Colonic mucosa (tissue), 4 donors: Measurements from ENCODE around the gene CDK11A. TPM values are rescaled to one million over a fixed set of nuclear protein-coding genes. Genes with fewer than 3 reads are reported as not detected.

Experiments used
- DNase-seq: peaks from one replicate; pipeline ENCODE4 v3.0.0-alpha.2; 2020
- H3K27ac ChIP-seq: fragments of 200-600 bp; one replicate; pipeline ENCODE4 v1.8.0; 2021
- H3K27me3 ChIP-seq: fragments of 200-600 bp; one replicate; pipeline ENCODE4 v1.8.0; 2021
- H3K36me3 ChIP-seq: fragments of 200-600 bp; one replicate; pipeline ENCODE4 v1.8.0; 2021
- H3K4me1 ChIP-seq: fragments of 200-600 bp; one replicate; pipeline ENCODE4 v1.8.0; 2021; ENCODE audit warnings: mild to moderate bottlenecking
- H3K4me3 ChIP-seq: fragments of 200-600 bp; one replicate; pipeline ENCODE4 v1.8.0; 2021
- H3K9ac ChIP-seq, 2 donors: one replicate each; pipeline ENCODE4 v1.7.0; 2013; ENCODE audit warnings: control low read depth in 2 of 2, low read depth in 2 of 2, low read length in 2 of 2
- H3K9me3 ChIP-seq: fragments of 200-600 bp; one replicate; pipeline ENCODE4 v1.8.0; 2021
- intact Hi-C: fragments of 100-400 bp; cut with DNase I; formaldehyde crosslinking; loops from one replicate; pipeline ENCODE4 v1.14.1; 2022
- total RNA-seq, 2 donors: library from RNA; stranded (reverse); fragmentation: NEBNext Ultra II Directional in 1 of 2; extraction: Animal tissue kit (Norgen Biotek cat#: 25700) in 1 of 2; gene quantifications; one replicate each; pipeline ENCODE4 v1.2.1, GENCODE V29; 2021
- TF ChIP-seq, protein P1 (sequence below): fragments of 200-600 bp; IDR thresholded peaks from one replicate; pipeline ENCODE4 v1.8.0; 2022; ENCODE audit warnings: antibody characterized with exemption, mild to moderate bottlenecking
- donor health status: healthy.
- donor health status: DM: no; HTN: no; CAD: no.
- donor health status: DM: no; HTN: no; CAD: no.

Gene CDK11A
- total RNA-seq, 2 donors from 2014 or later = 52.2 to 58.5 TPM

DNA sequence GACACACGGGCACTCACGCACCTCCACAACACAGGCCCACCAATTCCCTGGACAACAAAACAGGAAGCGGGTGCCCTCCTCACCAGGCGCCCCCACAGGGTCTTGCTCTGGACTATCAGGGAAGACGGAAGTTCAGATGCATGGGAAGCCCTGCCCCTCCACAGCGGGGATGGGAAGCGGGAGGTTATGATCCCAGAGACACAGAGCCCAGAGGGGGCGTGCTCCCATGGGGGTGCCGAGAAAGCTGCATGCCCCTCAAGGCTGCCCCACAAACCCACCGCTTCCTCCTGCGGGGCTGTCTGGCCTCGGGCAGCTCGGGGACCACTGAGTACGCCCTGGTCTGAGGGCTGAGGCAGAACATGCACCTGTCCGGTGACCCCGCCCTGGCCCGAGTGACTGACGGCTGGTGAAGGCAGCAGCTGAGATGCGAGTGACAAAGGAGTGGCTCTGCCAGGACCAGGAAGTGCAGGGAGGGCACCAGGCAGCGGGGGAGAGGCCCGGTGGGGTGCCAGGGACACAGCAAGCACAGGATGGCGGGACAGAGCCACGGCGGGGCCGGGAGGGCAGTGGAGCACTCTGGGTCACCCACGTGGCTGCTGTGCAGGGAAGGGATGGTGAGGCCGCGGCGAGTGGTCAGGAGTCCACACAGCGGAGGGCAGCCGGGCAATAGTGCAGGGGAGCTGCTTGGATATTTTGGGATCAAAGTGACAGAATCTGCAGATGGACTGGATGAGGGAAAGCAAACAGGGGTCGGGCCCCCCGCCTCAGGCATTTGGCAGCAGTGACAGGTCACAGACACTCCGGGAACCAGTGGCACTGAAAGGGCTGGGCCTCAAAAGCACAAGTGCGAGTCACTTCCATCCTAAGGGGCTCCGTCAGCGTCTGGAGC lies 35.5 kb upstream of the CDK11A start:
- H3K9ac ChIP-seq = peak overlapping the region; percentile 60 to 94
- peak overlapping the region; percentile 0 for H3K4me3 ChIP-seq
- peaks cover 16% of the 10 kb centered on the region for H3K4me1 ChIP-seq
- no peaks in the 10 kb centered on the region for H3K27me3 ChIP-seq
- peak; percentile 77 for DNase-seq
- peaks cover 15% of the 10 kb centered on the region for H3K36me3 ChIP-seq
- TF ChIP-seq, protein P1, sequence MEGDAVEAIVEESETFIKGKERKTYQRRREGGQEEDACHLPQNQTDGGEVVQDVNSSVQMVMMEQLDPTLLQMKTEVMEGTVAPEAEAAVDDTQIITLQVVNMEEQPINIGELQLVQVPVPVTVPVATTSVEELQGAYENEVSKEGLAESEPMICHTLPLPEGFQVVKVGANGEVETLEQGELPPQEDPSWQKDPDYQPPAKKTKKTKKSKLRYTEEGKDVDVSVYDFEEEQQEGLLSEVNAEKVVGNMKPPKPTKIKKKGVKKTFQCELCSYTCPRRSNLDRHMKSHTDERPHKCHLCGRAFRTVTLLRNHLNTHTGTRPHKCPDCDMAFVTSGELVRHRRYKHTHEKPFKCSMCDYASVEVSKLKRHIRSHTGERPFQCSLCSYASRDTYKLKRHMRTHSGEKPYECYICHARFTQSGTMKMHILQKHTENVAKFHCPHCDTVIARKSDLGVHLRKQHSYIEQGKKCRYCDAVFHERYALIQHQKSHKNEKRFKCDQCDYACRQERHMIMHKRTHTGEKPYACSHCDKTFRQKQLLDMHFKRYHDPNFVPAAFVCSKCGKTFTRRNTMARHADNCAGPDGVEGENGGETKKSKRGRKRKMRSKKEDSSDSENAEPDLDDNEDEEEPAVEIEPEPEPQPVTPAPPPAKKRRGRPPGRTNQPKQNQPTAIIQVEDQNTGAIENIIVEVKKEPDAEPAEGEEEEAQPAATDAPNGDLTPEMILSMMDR = no peak
- peak overlapping the region; percentile 82 for H3K27ac ChIP-seq
- intact Hi-C loops = no loop called here
- no peaks in the 10 kb centered on the region for H3K9me3 ChIP-seq

- Histone ChIP-seq H3K27me3 (no peaks in the 10 kb centered on the region), H3K9me3 (no peaks in the 10 kb centered on the region), H3K27ac (peak overlapping the region; percentile 82), H3K36me3 (peaks cover 15% of the 10 kb centered on the region), H3K4me3 (peak overlapping the region; percentile 0), H3K4me1 (peaks cover 16% of the 10 kb centered on the region), H3K9ac (peak overlapping the region; percentile 60 to 94)
- intact Hi-C loops = no loop called here
- peak; percentile 97 for DNase-seq
- TF ChIP-seq, protein P1 = no peak
Observed at GRCh38 chr1:1758692-1759455, 34.7 kb upstream of the CDK11A start.

GRCh38 chr1:1758059-1758621 lies 34.0 kb upstream of the CDK11A start:
- DNase-seq = no peak
- TF ChIP-seq, protein P1 = no peak
- intact Hi-C loops = no loop called here
- peaks cover 15% of the 10 kb centered on the region for H3K36me3 ChIP-seq
- H3K27ac ChIP-seq = peak overlapping the region; percentile 82
- no peaks in the 10 kb centered on the region for H3K9me3 ChIP-seq
- no peaks in the 10 kb centered on the region for H3K27me3 ChIP-seq
- H3K4me3 ChIP-seq = no peak overlapping the region
- H3K4me1 ChIP-seq = peaks cover 16% of the 10 kb centered on the region
- H3K9ac ChIP-seq = peak overlapping the region; percentile 61 to 94

DNA sequence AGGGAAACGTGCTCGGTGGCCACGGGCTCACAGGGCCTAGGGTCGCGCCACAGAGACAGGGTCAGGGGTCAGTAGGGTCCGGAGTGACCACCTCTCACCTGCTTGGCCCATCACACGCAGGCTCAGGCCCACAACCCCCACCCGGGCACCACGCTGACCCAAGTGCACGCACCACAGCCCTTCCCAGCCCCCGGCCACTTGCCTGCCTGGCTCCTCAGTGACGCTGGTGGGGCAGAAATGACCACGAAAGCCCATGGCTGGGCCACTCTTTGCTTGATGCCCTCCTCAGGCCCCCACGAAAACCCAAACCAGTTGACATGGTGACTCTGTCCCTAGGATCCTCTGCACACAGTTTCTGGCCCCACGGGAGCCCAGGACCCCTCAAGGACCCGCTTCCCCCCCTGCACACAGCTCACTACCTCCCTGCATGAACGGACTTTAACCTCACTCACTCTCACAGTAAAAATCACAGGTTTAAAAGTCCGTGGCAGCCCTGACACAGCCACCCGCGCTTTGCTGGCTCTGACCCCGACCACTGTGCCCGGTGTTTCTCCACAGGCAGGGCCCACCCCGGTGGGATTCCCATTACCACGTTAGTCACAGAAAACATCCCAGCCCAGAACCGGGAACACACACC lies 33.4 kb upstream of the CDK11A start:
- no peak for DNase-seq
- Histone ChIP-seq H3K27me3 (no peaks in the 10 kb centered on the region), H3K4me1 (peaks cover 16% of the 10 kb centered on the region), H3K9ac (peak overlapping the region; percentile 61 to 94), H3K4me3 (no peak overlapping the region), H3K27ac (no peak overlapping the region), H3K36me3 (peaks cover 15% of the 10 kb centered on the region), H3K9me3 (no peaks in the 10 kb centered on the region)
- intact Hi-C loops = no loop called here
- TF ChIP-seq, protein P1 = no peak
